Natural killer cell (primary cell): ENCODE measurements around the gene COL27A1. TPM values are rescaled to one million over a fixed set of nuclear protein-coding genes. Genes with fewer than 3 reads are reported as not detected.

ENCODE experiments used
- ATAC-seq, 3 donors: fragments of 150-1000 bp in 2 of 3; fragments of 200-7000 bp in 1 of 3; cut with Tn5 transposase; 1 replicate in 1 of 3; 2 replicates in 2 of 3; pipeline ENCODE4 v1.10.0; 2021; ENCODE audit warnings: mild to moderate bottlenecking in 2 of 3, moderate library complexity in 2 of 3
- DNase-seq, 2 donors: peaks; one replicate each; pipeline versions ENCODE4 v3.0.0 to v3.0.0-alpha.2; 2013 to 2021; ENCODE audit warnings: mixed read lengths in 1 of 2
- H3K27ac ChIP-seq: one replicate; pipeline ENCODE4 v1.5.1; 2013; ENCODE audit warnings: mild to moderate bottlenecking, low read length
- H3K27me3 ChIP-seq: one replicate; pipeline ENCODE4 v1.6.1; 2013; ENCODE audit warnings: low read length; ENCODE audit not compliant: control insufficient read depth, insufficient read depth
- H3K36me3 ChIP-seq: one replicate; pipeline ENCODE4 v1.6.1; 2013; ENCODE audit warnings: low read length; ENCODE audit not compliant: control insufficient read depth, insufficient read depth
- H3K4me1 ChIP-seq: one replicate; pipeline ENCODE4 v1.6.1; 2013; ENCODE audit warnings: low read length; ENCODE audit not compliant: control insufficient read depth, insufficient read depth
- H3K4me3 ChIP-seq: one replicate; pipeline ENCODE4 v1.5.1; 2013; ENCODE audit warnings: low read length
- H3K9me3 ChIP-seq: one replicate; pipeline ENCODE4 v1.6.1; 2013; ENCODE audit warnings: low read length; ENCODE audit not compliant: control insufficient read depth, insufficient read depth
- H3K27ac Mint-ChIP-seq, 2 donors: one replicate each; pipeline ENCODE4 v1.8.0; 2022; ENCODE audit warnings: mild to moderate bottlenecking in 2 of 2, mixed read lengths in 2 of 2, moderate library complexity in 1 of 2
- H3K27me3 Mint-ChIP-seq, 2 donors: one replicate each; pipeline ENCODE4 v1.8.0; 2022; ENCODE audit warnings: low read depth in 2 of 2, mixed read lengths in 2 of 2
- H3K36me3 Mint-ChIP-seq: one replicate; pipeline ENCODE4 v1.8.0; 2022; ENCODE audit warnings: mixed read lengths
- H3K4me1 Mint-ChIP-seq, 2 donors: one replicate each; pipeline ENCODE4 v1.8.0; 2022; ENCODE audit warnings: mixed read lengths in 2 of 2
- H3K4me3 Mint-ChIP-seq: one replicate; pipeline ENCODE4 v1.8.0; 2022; ENCODE audit warnings: mild to moderate bottlenecking, moderate library complexity, mixed read lengths
- H3K9me3 Mint-ChIP-seq, 2 donors: one replicate each; pipeline ENCODE4 v1.8.0; 2022; ENCODE audit warnings: mixed read lengths in 2 of 2
- CTCF ChIP-seq: fragments of 200-600 bp; IDR thresholded peaks from one replicate; pipeline ENCODE4 v1.8.0; 2022; ENCODE audit warnings: antibody characterized with exemption
- WGBS: methylation state at CpG from one replicate; pipeline ENCODE4 v1.1.7; 2013; ENCODE audit warnings: missing lambda C conversion rate; ENCODE audit not compliant: insufficient coverage; 5-methylcytosine and 5-hydroxymethylcytosine counted together
- intact Hi-C: fragments of 100-400 bp; cut with micrococcal nuclease; formaldehyde crosslinking; loops from one replicate; pipeline ENCODE4 v1.14.2; 2022
- total RNA-seq, 4 donors: library from RNA; stranded (reverse); fragments of 120-200 nt in 1 of 4; gene quantifications; one replicate each; pipeline versions ENCODE4 v1.2.3 to v1.2.4, GENCODE V29; 2013 to 2022

The COL27A1 gene
- total RNA-seq, 3 donors from 2014 or later (not counting 1 experiment from before 2014, with no cell fraction given): not detected

- no peak overlapping the region for H3K4me3 Mint-ChIP-seq
- peaks cover 0 to 5% of the 10 kb centered on the region in 2 donors for H3K4me1 Mint-ChIP-seq
- Histone ChIP-seq H3K36me3 (no peaks in the 10 kb centered on the region), H3K27me3 (no peaks in the 10 kb centered on the region), H3K4me1 (peaks cover 3% of the 10 kb centered on the region), H3K4me3 (no peak overlapping the region), H3K9me3 (no peaks in the 10 kb centered on the region), H3K27ac (no peak overlapping the region)
- no peak for TF ChIP-seq CTCF
- no peaks in the 10 kb centered on the region for H3K9me3 Mint-ChIP-seq
- 89% methylated on average over 11 of the region's 13 CpGs for whole genome bisulfite sequencing
- H3K27ac Mint-ChIP-seq: no peak overlapping the region
- intact Hi-C loops: no loop called here
- peaks cover 16 to 22% of the 10 kb centered on the region in 2 donors for H3K27me3 Mint-ChIP-seq
- no peak for DNase-seq
- ATAC-seq: no peak
- peaks cover 5% of the 10 kb centered on the region for H3K36me3 Mint-ChIP-seq
Observed at GRCh38 chr9:114289106-114289505, 133.8 kb downstream of the COL27A1 start.

- intact Hi-C loops: loop anchor here (2.0 to 5.0 kb wide), 2 partner anchors 135 to 183 kb away; partner anchors contain the start of gene COL27A1
- Mint-ChIP-seq H3K27me3 (peaks cover 16 to 27% of the 10 kb centered on the region in 2 donors), H3K4me3 (no peak overlapping the region), H3K9me3 (no peaks in the 10 kb centered on the region), H3K36me3 (peaks cover 11% of the 10 kb centered on the region), H3K4me1 (peaks cover 0 to 5% of the 10 kb centered on the region in 2 donors), H3K27ac (no peak overlapping the region)
- Histone ChIP-seq H3K9me3 (no peaks in the 10 kb centered on the region), H3K27ac (no peak overlapping the region), H3K4me1 (peaks cover 3% of the 10 kb centered on the region), H3K36me3 (no peaks in the 10 kb centered on the region), H3K27me3 (no peaks in the 10 kb centered on the region), H3K4me3 (no peak overlapping the region)
- ATAC-seq: no peak
- no peak for DNase-seq
- whole genome bisulfite sequencing: 84% methylated on average over 13 of the region's 13 CpGs
- no peak for TF ChIP-seq CTCF
Observed at GRCh38 chr9:114289571-114290481, 134.5 kb downstream of the COL27A1 start.

GRCh38 chr9:114290561-114290986 lies 135.2 kb downstream of the COL27A1 start:
- intact Hi-C loops: loop anchor here (2.0 to 5.0 kb wide), 2 partner anchors 136 to 183 kb away; partner anchors contain the start of gene COL27A1
- Histone ChIP-seq H3K4me1 (peaks cover 3% of the 10 kb centered on the region), H3K27ac (no peak overlapping the region), H3K27me3 (no peaks in the 10 kb centered on the region), H3K9me3 (peaks cover 1% of the 10 kb centered on the region), H3K4me3 (no peak overlapping the region), H3K36me3 (no peaks in the 10 kb centered on the region)
- Mint-ChIP-seq H3K27ac (no peak overlapping the region), H3K4me3 (no peak overlapping the region), H3K4me1 (peaks cover 0 to 5% of the 10 kb centered on the region in 2 donors), H3K9me3 (peaks cover 0 to 4% of the 10 kb centered on the region in 2 donors), H3K36me3 (peaks cover 16% of the 10 kb centered on the region), H3K27me3 (peaks cover 20 to 32% of the 10 kb centered on the region in 2 donors)
- no peak for TF ChIP-seq CTCF
- ATAC-seq (peak in 1 of 3 donors; percentile 33), DNase-seq (no peak)
- 68% methylated on average over 7 of the region's 7 CpGs for WGBS
